ENCODE measurements around the gene SARDH. TPM values are rescaled to one million over a fixed set of nuclear protein-coding genes. Genes with fewer than 3 reads are reported as not detected.

Gene SARDH
- total RNA-seq, 1 donor from 2014 or later: 5.1 TPM

DNA sequence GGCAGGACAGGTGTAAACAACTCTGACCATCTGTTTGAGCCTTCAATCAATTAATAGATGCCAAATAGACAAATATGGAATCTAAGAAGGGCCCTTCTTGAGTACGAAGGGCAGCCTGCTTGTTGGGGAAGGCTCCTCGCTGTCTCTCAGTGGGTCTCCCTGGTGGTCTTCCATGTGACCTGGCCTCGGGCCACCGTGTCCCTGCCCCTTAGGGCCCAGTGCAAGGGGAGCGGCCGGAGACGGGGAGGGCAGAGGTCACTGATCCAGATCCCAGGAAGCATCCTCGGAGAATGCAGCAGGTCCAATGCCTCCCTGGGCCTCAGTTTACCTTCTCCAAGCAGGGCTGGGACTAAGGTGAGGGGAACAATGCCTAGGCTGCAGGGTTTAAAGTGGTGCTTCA is 99.4 kb downstream of the SARDH start:
- H3K27ac Mint-ChIP-seq: no peak overlapping the region
- peaks cover 32% of the 10 kb centered on the region for H3K27me3 Mint-ChIP-seq
- no peaks in the 10 kb centered on the region for H3K36me3 Mint-ChIP-seq (ENCODE audit: insufficient read depth)

GRCh38 chr9:133638076-133638475 is 100.1 kb downstream of the SARDH start:
- no peak overlapping the region for H3K4me3 Mint-ChIP-seq (ENCODE audit: low read depth)
- H3K4me1 Mint-ChIP-seq (ENCODE audit: low read depth): no peaks in the 10 kb centered on the region
- H3K27me3 Mint-ChIP-seq: peaks cover 32% of the 10 kb centered on the region
- no peak for DNase-seq (ENCODE audit: low spot score, unreplicated experiment)
- H3K27ac Mint-ChIP-seq: no peak overlapping the region
- H3K36me3 Mint-ChIP-seq (ENCODE audit: insufficient read depth): no peaks in the 10 kb centered on the region
- no peak for TF ChIP-seq CTCF (IDR thresholded peaks at IDR 0.05; ENCODE audit: unreplicated experiment)
- H3K9me3 Mint-ChIP-seq (ENCODE audit: low read depth): no peaks in the 10 kb centered on the region

More for the DNA sequence above, 99.4 kb downstream of the SARDH start:
- no peaks in the 10 kb centered on the region for H3K4me1 Mint-ChIP-seq (ENCODE audit: low read depth)
- no peak overlapping the region for H3K4me3 Mint-ChIP-seq (ENCODE audit: low read depth)
- TF ChIP-seq CTCF (IDR thresholded peaks at IDR 0.05; ENCODE audit: unreplicated experiment): no peak
- DNase-seq (ENCODE audit: low spot score, unreplicated experiment): no peak
- no peaks in the 10 kb centered on the region for H3K9me3 Mint-ChIP-seq (ENCODE audit: low read depth)

DNA sequence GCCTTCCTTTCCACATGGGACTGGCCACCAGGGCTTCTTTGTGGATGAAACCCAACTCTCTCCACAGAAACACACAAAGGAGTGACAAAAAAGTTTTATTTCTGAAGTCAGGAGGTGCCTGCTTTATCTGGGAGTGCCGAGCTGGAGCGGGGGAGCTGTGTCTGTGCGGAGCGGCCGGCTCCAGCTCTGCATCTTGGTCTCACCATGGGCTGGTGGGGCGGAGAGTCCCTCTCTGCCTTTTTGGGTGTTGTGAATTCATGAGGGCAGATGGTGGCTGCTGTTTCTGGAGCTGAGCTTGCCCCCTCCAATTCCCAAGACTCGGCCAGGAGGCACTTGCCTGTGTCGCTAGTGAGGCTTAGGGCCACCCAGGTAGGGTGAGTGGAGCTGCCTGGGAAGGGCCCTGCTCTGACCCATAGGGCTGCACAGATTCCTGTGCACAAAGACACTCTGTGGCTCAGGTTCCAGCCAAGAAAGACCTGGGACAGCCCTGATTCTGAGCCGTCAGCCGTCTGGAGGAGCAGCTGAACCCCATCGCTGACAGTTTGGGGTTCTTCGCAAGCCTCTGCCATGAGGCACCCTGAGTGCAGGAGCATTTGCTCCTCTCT is 100.6 kb downstream of the SARDH start:
- Mint-ChIP-seq H3K9me3 (ENCODE audit: low read depth) (no peaks in the 10 kb centered on the region), H3K36me3 (ENCODE audit: insufficient read depth) (no peaks in the 10 kb centered on the region), H3K4me1 (ENCODE audit: low read depth) (no peaks in the 10 kb centered on the region), H3K4me3 (ENCODE audit: low read depth) (no peak overlapping the region), H3K27ac (no peak overlapping the region), H3K27me3 (peaks cover 36% of the 10 kb centered on the region)
- no peak for TF ChIP-seq CTCF (IDR thresholded peaks at IDR 0.05; ENCODE audit: unreplicated experiment)
- no peak for DNase-seq (ENCODE audit: low spot score, unreplicated experiment)

DNA sequence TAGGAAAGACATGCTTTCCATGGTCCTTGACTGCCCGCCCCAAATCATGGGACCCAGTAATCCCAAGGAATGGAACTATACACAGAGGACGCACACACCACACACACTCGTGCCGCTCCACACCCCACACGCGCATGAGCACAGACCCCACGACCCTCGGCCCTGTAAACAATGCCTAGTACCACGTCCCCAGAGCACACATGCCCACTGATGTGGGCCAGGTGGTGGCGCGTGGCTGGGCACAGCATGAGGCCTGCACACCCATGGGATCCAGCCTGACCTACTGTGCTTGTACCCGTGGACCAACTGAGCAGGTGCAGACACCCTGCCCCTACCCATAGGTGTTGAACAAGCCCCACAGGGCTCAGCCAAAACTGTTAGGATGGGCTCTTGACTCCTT is 101.2 kb downstream of the SARDH start:
- DNase-seq (ENCODE audit: low spot score, unreplicated experiment): no peak
- Mint-ChIP-seq H3K27me3 (peaks cover 36% of the 10 kb centered on the region), H3K4me3 (ENCODE audit: low read depth) (no peak overlapping the region), H3K27ac (no peak overlapping the region), H3K36me3 (ENCODE audit: insufficient read depth) (no peaks in the 10 kb centered on the region), H3K9me3 (ENCODE audit: low read depth) (no peaks in the 10 kb centered on the region), H3K4me1 (ENCODE audit: low read depth) (no peaks in the 10 kb centered on the region)
- TF ChIP-seq CTCF (IDR thresholded peaks at IDR 0.05; ENCODE audit: unreplicated experiment): no peak

DNA sequence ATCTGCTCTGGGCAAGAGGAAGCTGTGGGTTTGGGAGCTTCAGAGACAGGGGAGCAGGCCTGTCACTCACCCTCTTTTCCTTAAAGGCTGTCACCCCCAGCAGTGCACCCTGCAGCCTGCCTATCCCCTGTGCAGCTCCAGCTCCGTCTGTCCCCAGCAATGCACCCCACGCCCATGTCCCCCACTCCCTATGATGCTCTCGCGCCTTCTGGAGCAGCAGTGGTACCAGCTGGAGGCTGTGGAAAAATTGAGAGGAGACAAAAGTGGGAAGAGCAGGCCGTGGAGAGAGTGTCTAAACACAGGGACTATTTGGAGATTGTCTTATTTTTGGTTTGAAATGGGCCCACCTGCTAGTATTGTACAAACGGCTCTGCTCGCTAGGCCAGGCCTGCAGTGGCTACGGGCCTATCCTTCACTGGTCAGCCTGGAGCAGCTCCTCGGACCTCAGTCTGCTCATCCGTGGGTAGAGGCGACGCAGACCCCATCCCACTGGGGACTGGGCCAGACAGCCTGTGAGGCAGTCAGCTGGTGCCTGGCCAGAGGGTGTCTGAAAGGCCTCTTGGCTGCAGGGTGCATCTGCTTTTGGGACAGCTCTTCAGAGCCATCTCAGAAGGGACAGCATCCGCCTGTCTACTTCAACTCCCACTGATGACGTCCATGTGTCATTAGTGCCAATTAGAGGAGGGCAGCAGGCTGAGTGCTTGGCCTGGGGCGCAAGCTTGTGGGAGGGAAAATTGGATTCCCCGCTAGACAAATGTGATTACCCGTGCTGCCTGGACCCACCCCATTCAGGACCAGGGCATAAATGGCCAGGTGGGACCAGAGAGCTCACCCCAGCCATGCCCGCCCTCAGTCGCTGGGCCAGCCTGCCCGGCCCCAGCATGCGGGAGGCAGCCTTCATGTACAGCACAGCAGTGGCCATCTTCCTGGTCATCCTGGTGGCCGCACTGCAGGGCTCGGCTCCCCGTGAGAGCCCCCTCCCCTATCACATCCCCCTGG is 102.3 kb downstream of the SARDH start, which contains the start of gene DBH:
TSS of gene DBH (plus strand) at position 831 of the 999 bp plus-strand sequence. CDS start at position 840, 9 bp downstream.
- H3K36me3 Mint-ChIP-seq (ENCODE audit: insufficient read depth): no peaks in the 10 kb centered on the region
- DNase-seq (ENCODE audit: low spot score, unreplicated experiment): no peak
- no peaks in the 10 kb centered on the region for H3K4me1 Mint-ChIP-seq (ENCODE audit: low read depth)
- no peak within 1 kb of the TSS for H3K27ac Mint-ChIP-seq
- peaks cover 31% of the 10 kb centered on the region for H3K27me3 Mint-ChIP-seq
- H3K4me3 Mint-ChIP-seq (ENCODE audit: low read depth): no peak within 1 kb of the TSS
- no peaks in the 10 kb centered on the region for H3K9me3 Mint-ChIP-seq (ENCODE audit: low read depth)
- TF ChIP-seq CTCF (IDR thresholded peaks at IDR 0.05; ENCODE audit: unreplicated experiment): no peak
